IPS-20b (cell line): ENCODE results near the gene LYL1.
"Not testable (repeated sequence)": the region's sequence is repeated elsewhere in the genome, so short reads cannot be mapped to it uniquely, and the experiment has no call there.

Source experiments
- H3K27ac ChIP-seq: one replicate; pipeline ENCODE4 v1.5.1; 2013; ENCODE audit warnings: low read length
- H3K27me3 ChIP-seq: 2 replicates; pipeline ENCODE4 v1.6.1; 2013; ENCODE audit warnings: mild to moderate bottlenecking, low read length, inconsistent platforms; ENCODE audit not compliant: insufficient read depth
- H3K36me3 ChIP-seq: 2 replicates; pipeline ENCODE4 v1.6.1; 2013; ENCODE audit warnings: low read depth, mild to moderate bottlenecking, inconsistent platforms, low read length, moderate library complexity; ENCODE audit not compliant: insufficient read depth
- H3K4me1 ChIP-seq: 2 replicates; pipeline ENCODE4 v1.6.1; 2013; ENCODE audit warnings: mild to moderate bottlenecking, control low read depth, inconsistent platforms, low read length, moderate library complexity; ENCODE audit not compliant: insufficient read depth
- H3K4me3 ChIP-seq: 2 replicates; pipeline ENCODE4 v1.5.1; 2013; ENCODE audit warnings: mild to moderate bottlenecking, low read length, inconsistent platforms
- H3K9ac ChIP-seq: 2 replicates; pipeline ENCODE4 v1.6.1; 2013; ENCODE audit warnings: low read depth, mild to moderate bottlenecking, inconsistent platforms, low read length, moderate library complexity
- H3K9me3 ChIP-seq: 2 replicates; pipeline ENCODE4 v1.6.1; 2013; ENCODE audit warnings: mild to moderate bottlenecking, low read depth, low read length, inconsistent platforms; ENCODE audit not compliant: insufficient read depth

LYL1 gene

DNA sequence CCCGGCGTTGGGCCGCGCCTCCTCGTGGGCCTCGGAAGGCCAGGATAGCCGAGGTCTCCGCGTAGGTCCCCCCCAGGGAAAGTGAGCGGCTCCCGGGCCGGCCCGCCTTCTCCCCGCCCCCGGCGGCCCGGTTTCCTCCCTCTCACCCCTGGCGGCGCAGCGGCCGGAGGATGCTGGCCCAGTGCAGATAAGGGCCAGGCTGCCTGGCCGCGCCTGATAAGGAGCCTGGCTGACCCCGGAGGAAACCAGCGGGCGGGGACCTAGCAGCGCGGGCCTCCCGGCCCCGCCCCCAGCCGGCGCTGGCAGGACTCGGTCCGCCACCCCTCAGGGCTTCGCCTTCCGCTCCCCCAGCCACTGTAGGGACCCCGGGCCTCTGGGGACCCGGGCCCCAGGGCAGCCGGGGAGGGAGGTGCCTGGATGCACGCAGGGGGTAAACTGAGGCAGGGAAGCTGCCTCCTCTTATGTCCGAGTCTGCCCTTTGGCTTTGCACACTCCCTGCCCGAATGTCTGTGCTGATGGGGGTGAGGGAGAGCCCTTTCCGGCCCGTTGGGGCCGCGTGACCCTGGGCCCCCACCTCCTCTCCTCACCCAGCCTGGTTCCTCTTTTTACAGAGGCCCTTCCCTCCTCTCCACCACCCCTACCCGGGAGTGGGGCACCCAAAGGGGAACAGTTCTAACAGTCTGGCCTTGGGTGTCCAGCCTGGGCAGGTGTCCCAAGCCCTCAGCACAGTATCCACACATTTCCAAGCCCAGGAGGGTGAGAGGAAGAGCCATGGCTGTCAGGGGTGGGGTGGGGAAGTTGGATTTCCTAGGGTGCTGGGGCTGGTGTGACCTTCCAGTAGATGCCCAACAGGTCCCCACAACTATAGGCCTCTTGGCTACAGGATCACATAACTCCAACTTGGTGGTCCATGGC, at the start of gene LYL1:
Gene LYL1 (minus strand): TSS at position 193 of the 915 bp plus-strand sequence. CDS start 1,687 bp downstream, outside the sequence.
- H3K4me3 ChIP-seq: peak within 1 kb of the TSS; percentile 55; the same call in 1 of the 2 replicates
- peaks cover 11% of the 10 kb centered on the region; the same call in 1 of the 2 replicates for H3K36me3 ChIP-seq
- H3K27ac ChIP-seq: no peak within 1 kb of the TSS
- peaks cover 56% of the 10 kb centered on the region for H3K27me3 ChIP-seq
- H3K4me1 ChIP-seq: no peaks in the 10 kb centered on the region
- no peaks in the 10 kb centered on the region for H3K9me3 ChIP-seq
- H3K9ac ChIP-seq: no peak within 1 kb of the TSS

DNA sequence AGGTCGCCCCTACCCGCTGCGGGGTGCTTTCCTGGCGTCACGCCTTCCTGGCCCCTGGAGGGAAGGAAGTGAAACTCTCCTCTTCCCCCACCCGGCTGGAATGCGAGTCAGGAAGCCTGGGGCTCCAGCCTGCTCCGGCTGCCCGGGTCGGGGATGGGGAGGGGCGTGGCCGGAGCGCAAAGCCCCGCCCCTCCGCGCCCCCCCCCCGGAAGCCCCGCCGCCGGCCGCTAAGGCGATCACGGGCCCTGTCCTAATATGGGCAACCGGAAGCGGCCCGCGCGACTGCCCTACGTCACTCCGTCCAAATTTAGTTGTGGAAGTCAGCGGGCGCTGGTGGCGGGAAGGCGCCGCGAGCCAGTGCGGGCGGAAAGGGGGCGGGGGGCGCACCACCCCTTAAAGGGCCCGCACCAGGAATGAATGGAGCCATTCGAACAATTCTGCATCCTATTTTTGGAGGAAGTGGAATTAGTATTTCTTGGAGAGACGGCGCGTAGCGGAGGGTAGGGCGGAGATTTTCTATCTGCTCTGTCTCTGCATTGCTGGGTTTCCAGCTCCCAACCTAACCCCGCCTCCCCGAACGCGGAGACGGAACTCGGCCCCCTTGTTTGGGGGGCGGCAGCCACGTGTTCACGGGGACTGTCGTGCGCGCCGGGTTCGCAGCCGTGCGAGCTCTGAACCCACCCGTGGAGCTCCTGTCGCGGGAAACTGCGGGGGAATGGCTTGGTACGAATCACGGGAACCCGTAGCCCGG, 49.1 kb upstream of the LYL1 start:
- Histone ChIP-seq H3K27me3 (no peaks in the 10 kb centered on the region), H3K9ac (peak overlapping the region; percentile 100), H3K9me3 (no peaks in the 10 kb centered on the region), H3K4me3 (peak overlapping the region; percentile 98), H3K27ac (peak overlapping the region; percentile 87), H3K36me3 (peaks cover 7% of the 10 kb centered on the region; the same call in 1 of the 2 replicates), H3K4me1 (peaks cover 5% of the 10 kb centered on the region; the same call in 1 of the 2 replicates)

DNA sequence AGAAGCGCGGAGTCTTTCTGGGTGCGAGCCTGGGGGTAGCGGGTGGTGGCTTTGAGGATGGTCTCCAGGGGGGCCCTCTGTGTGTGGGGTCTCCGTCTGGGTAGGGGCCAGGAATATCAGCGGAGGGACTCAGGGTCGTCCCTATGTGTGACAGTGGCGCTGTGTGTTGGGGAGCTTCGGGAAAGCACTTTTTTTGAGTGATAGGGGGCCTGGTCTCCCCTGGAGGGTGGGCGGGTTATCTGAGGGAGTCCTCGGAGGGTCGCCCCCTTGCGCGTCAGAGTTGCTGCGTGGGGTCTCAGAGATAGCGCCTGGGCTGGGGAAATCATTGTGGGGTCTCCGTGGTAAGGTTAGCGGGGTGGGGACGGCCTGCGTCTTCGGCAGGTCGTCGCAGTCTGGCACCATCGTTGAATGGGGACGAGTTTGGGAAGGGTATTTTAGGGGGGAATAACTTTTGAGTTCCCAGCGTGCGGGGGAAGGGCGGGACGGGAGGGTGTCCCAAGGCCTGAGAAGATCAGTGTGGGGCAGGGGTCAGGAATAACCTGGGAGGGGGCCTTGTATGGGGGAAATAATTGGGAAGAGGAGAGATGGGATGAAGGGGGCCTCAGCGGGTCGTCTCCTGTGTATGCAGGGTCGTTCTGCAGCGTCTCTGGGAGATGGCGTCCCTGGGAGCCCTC, 48.4 kb upstream of the LYL1 start:
- H3K9me3 ChIP-seq: no peaks in the 10 kb centered on the region
- H3K4me3 ChIP-seq: peak overlapping the region; percentile 98
- peaks cover 7% of the 10 kb centered on the region; the same call in 1 of the 2 replicates for H3K36me3 ChIP-seq
- H3K27me3 ChIP-seq: no peaks in the 10 kb centered on the region
- H3K9ac ChIP-seq: peak overlapping the region; percentile 97
- H3K4me1 ChIP-seq: peaks cover under 1% of the 10 kb centered on the region; the same call in 1 of the 2 replicates
- H3K27ac ChIP-seq: peak overlapping the region; percentile 87

GRCh38 chr19:13150187-13150930, 47.7 kb upstream of the LYL1 start, which contains the start of the genes IER2 and STX10:
IER2 (plus strand) TSS chr19:13150411; CDS start chr19:13153187, 2,776 bp downstream.
STX10 (minus strand) TSS chr19:13150375; CDS start chr19:13150173, 202 bp downstream.
- Histone ChIP-seq H3K36me3 (peaks cover 7% of the 10 kb centered on the region; the same call in 1 of the 2 replicates), H3K9me3 (no peaks in the 10 kb centered on the region), H3K9ac (peak within 1 kb of the TSS; percentile 97), H3K27me3 (no peaks in the 10 kb centered on the region), H3K4me3 (peak within 1 kb of the TSS; percentile 98), H3K27ac (peak within 1 kb of the TSS; percentile 87), H3K4me1 (no peaks in the 10 kb centered on the region)

DNA sequence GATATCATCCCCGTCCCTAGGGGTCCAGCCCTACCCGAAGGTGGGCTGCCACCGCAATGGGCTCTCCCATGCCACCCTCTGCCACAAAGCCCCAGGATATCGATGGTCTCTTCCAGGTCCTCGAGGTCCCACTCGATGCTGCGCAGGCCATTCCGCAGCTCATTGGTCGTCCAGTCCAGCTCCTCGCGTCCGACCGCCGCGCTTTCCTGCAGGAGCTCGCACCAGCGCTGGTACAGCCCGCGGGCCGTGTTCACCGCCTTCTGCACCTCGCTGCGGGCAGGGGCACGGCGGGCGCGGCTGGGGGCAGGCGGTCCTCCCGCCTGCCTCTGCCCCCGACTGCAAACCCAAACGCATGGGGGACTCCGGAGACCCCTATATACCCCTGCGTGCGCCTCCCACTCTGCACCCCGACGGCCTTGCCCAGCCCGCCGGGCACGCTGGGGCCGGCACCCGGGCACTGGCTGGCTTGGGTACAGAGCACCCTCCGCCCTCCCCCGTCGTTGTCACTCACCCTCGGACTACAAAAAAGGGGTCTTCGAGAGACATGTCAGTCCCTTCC, 47.0 kb upstream of the LYL1 start:
- H3K27ac ChIP-seq: no peak overlapping the region
- no peaks in the 10 kb centered on the region for H3K27me3 ChIP-seq
- H3K9me3 ChIP-seq: no peaks in the 10 kb centered on the region
- peak overlapping the region; percentile 98 for H3K4me3 ChIP-seq
- peak overlapping the region; percentile 97; the same call in 1 of the 2 replicates for H3K9ac ChIP-seq
- H3K36me3 ChIP-seq: peaks cover 8% of the 10 kb centered on the region
- no peaks in the 10 kb centered on the region for H3K4me1 ChIP-seq

- not testable (repeated sequence) for H3K4me1 ChIP-seq, H3K9me3 ChIP-seq, H3K27ac ChIP-seq, H3K27me3 ChIP-seq
- Histone ChIP-seq H3K9ac (peak overlapping the region; percentile 97; the same call in 1 of the 2 replicates), H3K4me3 (peak overlapping the region; percentile 98), H3K36me3 (peaks cover 10% of the 10 kb centered on the region)
These were observed 46.5 kb upstream of the LYL1 start for GRCh38 chr19:13149173-13149627.

- Histone ChIP-seq H3K9me3 (no peaks in the 10 kb centered on the region), H3K27me3 (no peaks in the 10 kb centered on the region), H3K4me1 (no peaks in the 10 kb centered on the region), H3K4me3 (no peak overlapping the region), H3K27ac (no peak overlapping the region), H3K36me3 (peaks cover 9% of the 10 kb centered on the region), H3K9ac (no peak overlapping the region)
These were observed 44.3 kb upstream of the LYL1 start for GRCh38 chr19:13146763-13147563.

DNA sequence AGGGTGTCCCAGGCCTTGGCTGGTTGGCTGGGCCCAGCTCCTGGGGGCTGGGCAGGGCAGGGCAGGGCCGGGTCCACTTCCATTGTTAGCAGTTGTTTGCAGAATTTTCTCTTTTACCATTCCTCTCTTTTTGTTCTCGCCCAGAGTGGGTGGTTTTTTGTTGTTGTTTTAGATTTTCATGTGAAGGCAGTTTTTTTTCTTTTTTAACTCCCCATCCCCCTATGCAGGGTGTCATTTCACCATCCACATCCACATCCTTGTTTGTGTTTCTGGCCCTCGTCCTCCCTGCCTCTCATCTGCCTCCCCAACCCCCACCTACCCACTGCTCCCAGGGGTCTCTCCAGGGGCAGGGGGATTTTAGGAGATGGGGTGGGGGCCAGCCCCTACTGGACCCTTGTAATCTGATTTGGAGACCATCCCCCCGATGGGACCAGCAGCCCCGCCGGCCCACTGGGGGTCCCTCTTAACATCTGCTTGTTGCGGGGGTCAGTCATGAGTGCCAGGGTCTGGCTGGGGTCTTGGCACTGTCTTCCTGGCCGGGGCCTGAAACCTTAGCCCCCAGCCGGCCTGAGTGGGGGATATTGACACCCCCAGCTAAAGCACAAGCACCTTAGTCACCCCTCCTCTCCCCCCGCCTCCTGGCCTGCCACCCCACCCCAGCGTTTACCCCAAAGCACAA, 37.1 kb upstream of the LYL1 start:
- H3K4me3 ChIP-seq: no peak overlapping the region
- no peaks in the 10 kb centered on the region for H3K4me1 ChIP-seq
- H3K9ac ChIP-seq: no peak overlapping the region
- H3K27ac ChIP-seq: no peak overlapping the region
- H3K27me3 ChIP-seq: no peaks in the 10 kb centered on the region
- no peaks in the 10 kb centered on the region for H3K9me3 ChIP-seq
- peaks cover 51% of the 10 kb centered on the region for H3K36me3 ChIP-seq

- H3K4me3 ChIP-seq: no peak overlapping the region
- H3K9me3 ChIP-seq: no peaks in the 10 kb centered on the region
- no peaks in the 10 kb centered on the region for H3K27me3 ChIP-seq
- H3K27ac ChIP-seq: no peak overlapping the region
- no peak overlapping the region for H3K9ac ChIP-seq
- H3K4me1 ChIP-seq: no peaks in the 10 kb centered on the region
- peaks cover 49% of the 10 kb centered on the region for H3K36me3 ChIP-seq
These were observed 36.2 kb upstream of the LYL1 start for GRCh38 chr19:13138916-13139198.
